ENCODE measurements around the gene SHISA9. TPM values are rescaled to one million over a fixed set of nuclear protein-coding genes. Genes with fewer than 3 reads are reported as not detected.

Gene SHISA9
- polyA plus RNA-seq, 1 donor = 2.7 TPM

GRCh38 chr16:13153696-13154095 lies 252.3 kb downstream of the SHISA9 start:
- H3K27ac ChIP-seq (ENCODE audit: low read length) = no peak overlapping the region
- H3K27me3 ChIP-seq (ENCODE audit: control insufficient read depth, insufficient read depth, low read length) = no peaks in the 10 kb centered on the region
- WGBS (ENCODE audit: insufficient coverage, low lambda C conversion rate) = no CpG with 5 or more reads among the region's 4 CpGs
- no peak for DNase-seq
- H3K4me1 ChIP-seq (ENCODE audit: control insufficient read depth, insufficient read depth, low read length) = no peaks in the 10 kb centered on the region
- no peaks in the 10 kb centered on the region for H3K9me3 ChIP-seq (ENCODE audit: control insufficient read depth, low read depth, low read length)
- H3K4me3 ChIP-seq (ENCODE audit: low read length) = no peak overlapping the region
- H3K36me3 ChIP-seq (ENCODE audit: control insufficient read depth, insufficient read depth, low read length) = no peaks in the 10 kb centered on the region

- Histone ChIP-seq H3K9me3 (ENCODE audit: control insufficient read depth, low read depth, low read length) (no peaks in the 10 kb centered on the region), H3K27ac (ENCODE audit: low read length) (no peak overlapping the region), H3K27me3 (ENCODE audit: control insufficient read depth, insufficient read depth, low read length) (no peaks in the 10 kb centered on the region), H3K36me3 (ENCODE audit: control insufficient read depth, insufficient read depth, low read length) (no peaks in the 10 kb centered on the region), H3K4me1 (ENCODE audit: control insufficient read depth, insufficient read depth, low read length) (no peaks in the 10 kb centered on the region), H3K4me3 (ENCODE audit: low read length) (no peak overlapping the region)
- no CpG with 5 or more reads among the region's 2 CpGs for WGBS (ENCODE audit: insufficient coverage, low lambda C conversion rate)
- DNase-seq = no peak
Measured at GRCh38 chr16:13154799-13155198, 253.4 kb downstream of the SHISA9 start.

GRCh38 chr16:13155377-13155776 lies 254.0 kb downstream of the SHISA9 start:
- Histone ChIP-seq H3K4me1 (ENCODE audit: control insufficient read depth, insufficient read depth, low read length) (no peaks in the 10 kb centered on the region), H3K9me3 (ENCODE audit: control insufficient read depth, low read depth, low read length) (no peaks in the 10 kb centered on the region), H3K4me3 (ENCODE audit: low read length) (no peak overlapping the region), H3K27me3 (ENCODE audit: control insufficient read depth, insufficient read depth, low read length) (no peaks in the 10 kb centered on the region), H3K36me3 (ENCODE audit: control insufficient read depth, insufficient read depth, low read length) (no peaks in the 10 kb centered on the region), H3K27ac (ENCODE audit: low read length) (no peak overlapping the region)
- no CpG with 5 or more reads among the region's 2 CpGs for WGBS (ENCODE audit: insufficient coverage, low lambda C conversion rate)
- DNase-seq = no peak

- H3K9me3 ChIP-seq (ENCODE audit: control insufficient read depth, low read depth, low read length) = no peaks in the 10 kb centered on the region
- H3K4me1 ChIP-seq (ENCODE audit: control insufficient read depth, insufficient read depth, low read length) = no peaks in the 10 kb centered on the region
- H3K4me3 ChIP-seq (ENCODE audit: low read length) = no peak overlapping the region
- H3K27me3 ChIP-seq (ENCODE audit: control insufficient read depth, insufficient read depth, low read length) = no peaks in the 10 kb centered on the region
- H3K27ac ChIP-seq (ENCODE audit: low read length) = no peak overlapping the region
- DNase-seq = no peak
- no peaks in the 10 kb centered on the region for H3K36me3 ChIP-seq (ENCODE audit: control insufficient read depth, insufficient read depth, low read length)
- 77% methylated on average over 2 of the region's 3 CpGs for WGBS (ENCODE audit: insufficient coverage, low lambda C conversion rate)
Measured at GRCh38 chr16:13155780-13156179, 254.4 kb downstream of the SHISA9 start.

GRCh38 chr16:13157082-13157481 lies 255.7 kb downstream of the SHISA9 start:
- no peaks in the 10 kb centered on the region for H3K27me3 ChIP-seq (ENCODE audit: control insufficient read depth, insufficient read depth, low read length)
- no peaks in the 10 kb centered on the region for H3K36me3 ChIP-seq (ENCODE audit: control insufficient read depth, insufficient read depth, low read length)
- H3K27ac ChIP-seq (ENCODE audit: low read length) = no peak overlapping the region
- no peaks in the 10 kb centered on the region for H3K4me1 ChIP-seq (ENCODE audit: control insufficient read depth, insufficient read depth, low read length)
- H3K4me3 ChIP-seq (ENCODE audit: low read length) = no peak overlapping the region
- no CpG with 5 or more reads among the region's 3 CpGs for WGBS (ENCODE audit: insufficient coverage, low lambda C conversion rate)
- no peaks in the 10 kb centered on the region for H3K9me3 ChIP-seq (ENCODE audit: control insufficient read depth, low read depth, low read length)
- no peak for DNase-seq

GRCh38 chr16:13158427-13158826 lies 257.0 kb downstream of the SHISA9 start:
- H3K9me3 ChIP-seq (ENCODE audit: control insufficient read depth, low read depth, low read length) = no peaks in the 10 kb centered on the region
- DNase-seq = no peak
- no peaks in the 10 kb centered on the region for H3K27me3 ChIP-seq (ENCODE audit: control insufficient read depth, insufficient read depth, low read length)
- no peaks in the 10 kb centered on the region for H3K36me3 ChIP-seq (ENCODE audit: control insufficient read depth, insufficient read depth, low read length)
- no peak overlapping the region for H3K27ac ChIP-seq (ENCODE audit: low read length)
- WGBS (ENCODE audit: insufficient coverage, low lambda C conversion rate) = no CpG with 5 or more reads among the region's 3 CpGs
- no peaks in the 10 kb centered on the region for H3K4me1 ChIP-seq (ENCODE audit: control insufficient read depth, insufficient read depth, low read length)
- H3K4me3 ChIP-seq (ENCODE audit: low read length) = no peak overlapping the region

GRCh38 chr16:13165024-13165423 lies 263.6 kb downstream of the SHISA9 start:
- 77% methylated on average over 1 of the region's 1 CpG for WGBS (ENCODE audit: insufficient coverage, low lambda C conversion rate)
- H3K4me1 ChIP-seq (ENCODE audit: control insufficient read depth, insufficient read depth, low read length) = no peaks in the 10 kb centered on the region
- no peaks in the 10 kb centered on the region for H3K27me3 ChIP-seq (ENCODE audit: control insufficient read depth, insufficient read depth, low read length)
- DNase-seq = no peak
- no peak overlapping the region for H3K4me3 ChIP-seq (ENCODE audit: low read length)
- no peaks in the 10 kb centered on the region for H3K9me3 ChIP-seq (ENCODE audit: control insufficient read depth, low read depth, low read length)
- H3K36me3 ChIP-seq (ENCODE audit: control insufficient read depth, insufficient read depth, low read length) = no peaks in the 10 kb centered on the region
- no peak overlapping the region for H3K27ac ChIP-seq (ENCODE audit: low read length)

- no CpG with 5 or more reads among the region's 4 CpGs for WGBS (ENCODE audit: insufficient coverage, low lambda C conversion rate)
- Histone ChIP-seq H3K4me1 (ENCODE audit: control insufficient read depth, insufficient read depth, low read length) (no peaks in the 10 kb centered on the region), H3K27ac (ENCODE audit: low read length) (no peak overlapping the region), H3K4me3 (ENCODE audit: low read length) (no peak overlapping the region), H3K27me3 (ENCODE audit: control insufficient read depth, insufficient read depth, low read length) (no peaks in the 10 kb centered on the region), H3K36me3 (ENCODE audit: control insufficient read depth, insufficient read depth, low read length) (no peaks in the 10 kb centered on the region), H3K9me3 (ENCODE audit: control insufficient read depth, low read depth, low read length) (no peaks in the 10 kb centered on the region)
- DNase-seq = no peak
Measured at GRCh38 chr16:13168091-13168572, 266.7 kb downstream of the SHISA9 start.

- WGBS (ENCODE audit: insufficient coverage, low lambda C conversion rate) = no CpG with 5 or more reads among the region's 4 CpGs
- no peak for DNase-seq
- Histone ChIP-seq H3K27me3 (ENCODE audit: control insufficient read depth, insufficient read depth, low read length) (no peaks in the 10 kb centered on the region), H3K4me3 (ENCODE audit: low read length) (no peak overlapping the region), H3K4me1 (ENCODE audit: control insufficient read depth, insufficient read depth, low read length) (no peaks in the 10 kb centered on the region), H3K36me3 (ENCODE audit: control insufficient read depth, insufficient read depth, low read length) (no peaks in the 10 kb centered on the region), H3K27ac (ENCODE audit: low read length) (no peak overlapping the region), H3K9me3 (ENCODE audit: control insufficient read depth, low read depth, low read length) (no peaks in the 10 kb centered on the region)
Measured at GRCh38 chr16:13171313-13171712, 269.9 kb downstream of the SHISA9 start.

GRCh38 chr16:13176711-13177110 lies 275.3 kb downstream of the SHISA9 start:
- H3K4me1 ChIP-seq (ENCODE audit: control insufficient read depth, insufficient read depth, low read length) = no peaks in the 10 kb centered on the region
- no peaks in the 10 kb centered on the region for H3K9me3 ChIP-seq (ENCODE audit: control insufficient read depth, low read depth, low read length)
- H3K4me3 ChIP-seq (ENCODE audit: low read length) = no peak overlapping the region
- no peak overlapping the region for H3K27ac ChIP-seq (ENCODE audit: low read length)
- DNase-seq = no peak
- no CpG with 5 or more reads among the region's 3 CpGs for WGBS (ENCODE audit: insufficient coverage, low lambda C conversion rate)
- H3K36me3 ChIP-seq (ENCODE audit: control insufficient read depth, insufficient read depth, low read length) = no peaks in the 10 kb centered on the region
- no peaks in the 10 kb centered on the region for H3K27me3 ChIP-seq (ENCODE audit: control insufficient read depth, insufficient read depth, low read length)

GRCh38 chr16:13178318-13178717 lies 276.9 kb downstream of the SHISA9 start:
- Histone ChIP-seq H3K27me3 (ENCODE audit: control insufficient read depth, insufficient read depth, low read length) (no peaks in the 10 kb centered on the region), H3K4me1 (ENCODE audit: control insufficient read depth, insufficient read depth, low read length) (no peaks in the 10 kb centered on the region), H3K36me3 (ENCODE audit: control insufficient read depth, insufficient read depth, low read length) (no peaks in the 10 kb centered on the region), H3K27ac (ENCODE audit: low read length) (no peak overlapping the region), H3K9me3 (ENCODE audit: control insufficient read depth, low read depth, low read length) (no peaks in the 10 kb centered on the region), H3K4me3 (ENCODE audit: low read length) (no peak overlapping the region)
- WGBS (ENCODE audit: insufficient coverage, low lambda C conversion rate) = no CpG with 5 or more reads among the region's 8 CpGs
- no peak for DNase-seq

All from large intestine (tissue), 3 donors.